ENCODE data around the gene PIPOX.

The PIPOX gene

GRCh38 chr17:29093090-29093871 is 50.3 kb downstream of the PIPOX start:
- no peak for TF ChIP-seq CTCF (conservative IDR thresholded peaks at IDR 0.05)
- H3K27ac ChIP-seq, result no peak overlapping the region

GRCh38 chr17:29094101-29094708 is 51.3 kb downstream of the PIPOX start:
- no peak overlapping the region for H3K27ac ChIP-seq
- TF ChIP-seq CTCF (conservative IDR thresholded peaks at IDR 0.05), result no peak

DNA sequence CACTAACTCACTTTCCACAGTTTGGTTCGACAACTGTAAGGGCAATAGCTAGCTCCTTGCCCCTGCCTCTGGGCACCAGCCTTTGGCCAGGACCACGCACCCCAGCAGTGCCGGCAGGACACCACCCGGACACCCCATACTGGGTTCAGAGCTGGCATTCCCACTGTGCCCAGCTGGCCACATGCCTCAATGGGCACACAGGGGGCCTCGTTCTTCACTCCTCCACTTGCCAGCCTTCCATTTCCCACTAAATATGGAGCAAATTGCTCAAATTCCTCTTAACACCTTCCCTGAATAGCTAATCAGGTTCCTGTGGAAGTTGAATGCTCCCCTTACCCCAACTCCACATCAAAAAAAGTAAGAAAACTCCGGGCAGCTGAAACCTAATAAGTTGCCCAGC is 52.5 kb downstream of the PIPOX start:
- H3K27ac ChIP-seq, result no peak overlapping the region
- TF ChIP-seq CTCF (conservative IDR thresholded peaks at IDR 0.05), result no peak

DNA sequence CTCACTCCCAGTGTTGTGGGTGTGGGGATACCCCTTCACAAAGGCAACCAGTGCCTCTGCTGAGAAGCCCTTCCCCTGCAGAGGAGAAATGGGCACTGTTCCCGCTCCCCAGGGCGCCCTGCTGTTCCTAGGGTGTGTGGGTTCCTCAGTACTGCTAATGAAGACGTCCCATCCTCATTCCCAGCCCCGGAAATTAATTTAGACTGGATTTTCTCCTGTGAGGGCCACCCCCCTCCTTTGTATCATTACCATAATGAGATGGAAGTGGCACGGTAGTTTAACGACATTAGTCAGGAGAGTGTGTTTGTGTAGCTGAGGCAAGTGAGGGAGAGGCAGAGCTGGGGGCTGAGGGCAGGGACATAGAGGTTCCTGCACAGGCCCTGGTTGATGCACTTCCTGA is 53.2 kb downstream of the PIPOX start:
- no peak overlapping the region for H3K27ac ChIP-seq
- TF ChIP-seq CTCF (conservative IDR thresholded peaks at IDR 0.05), result no peak

- H3K27ac ChIP-seq, result no peak overlapping the region; the same call in 1 of the 2 replicates
- no peak for TF ChIP-seq CTCF (conservative IDR thresholded peaks at IDR 0.05)
These were observed 56.6 kb downstream of the PIPOX start for GRCh38 chr17:29099527-29099926.

GRCh38 chr17:29100296-29100695 is 57.4 kb downstream of the PIPOX start:
- TF ChIP-seq CTCF (conservative IDR thresholded peaks at IDR 0.05), result no peak
- H3K27ac ChIP-seq, result no peak overlapping the region; the same call in 1 of the 2 replicates

- TF ChIP-seq CTCF (conservative IDR thresholded peaks at IDR 0.05), result no peak
- no peak overlapping the region for H3K27ac ChIP-seq
These were observed 59.1 kb downstream of the PIPOX start for GRCh38 chr17:29102046-29102445.
